ENCODE measurements around the gene EMC10. TPM values are rescaled to one million over a fixed set of nuclear protein-coding genes. Genes with fewer than 3 reads are reported as not detected.
A peak's percentile ranks its signal among the peaks of the same experiment; 100 is the strongest.

Gene EMC10
- polyA plus RNA-seq, 1 experiment, result 89.1 TPM

GRCh38 chr19:50464348-50464747 lies 12.0 kb upstream of the EMC10 start:
- TF ChIP-seq CTCF (IDR thresholded peaks at IDR 0.05; ENCODE audit: insufficient read depth, low read depth, low read length), result no peak
- ChIA-PET POLR2A (no interaction called here), CTCF (interaction anchor here (1.1 to 7.8 kb wide), 3 partner anchors 97 to 112 kb away, joined by 4 to 82 read pairs (median 79); partner anchors contain the start of gene NAPSA)
- Histone ChIP-seq H3K36me3 (ENCODE audit: control insufficient read depth, insufficient read depth, low read length) (no peaks in the 10 kb centered on the region), H3K4me3 (ENCODE audit: low read depth, low read length) (no peak overlapping the region), H3K27me3 (ENCODE audit: control insufficient read depth, insufficient read depth, low read length) (no peaks in the 10 kb centered on the region)
- DNase-seq (ENCODE audit: low read depth), result no peak

DNA sequence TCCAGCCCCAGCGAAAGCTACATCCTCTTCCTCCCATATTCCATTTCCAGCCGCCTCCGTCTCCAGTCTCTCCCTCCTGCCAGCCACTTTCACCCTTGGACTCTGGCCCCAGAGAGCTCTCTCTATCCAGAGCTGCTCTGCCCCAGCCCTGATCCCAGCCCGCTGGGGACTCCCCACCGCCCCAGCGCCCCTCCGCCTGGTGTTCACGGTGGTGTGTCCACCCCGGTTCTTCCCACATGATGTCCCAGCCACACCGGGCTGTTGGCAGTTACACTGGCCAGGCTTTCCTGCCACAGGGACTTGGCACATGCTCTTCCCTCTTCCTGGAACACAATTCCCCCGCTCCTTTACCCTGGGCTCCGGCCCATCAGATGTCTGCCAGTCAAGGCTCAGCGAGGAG lies 11.3 kb upstream of the EMC10 start:
- H3K27me3 ChIP-seq (ENCODE audit: control insufficient read depth, insufficient read depth, low read length), result no peaks in the 10 kb centered on the region
- no peaks in the 10 kb centered on the region for H3K36me3 ChIP-seq (ENCODE audit: control insufficient read depth, insufficient read depth, low read length)
- ChIA-PET POLR2A (no interaction called here), CTCF (interaction anchor here (1.1 to 7.8 kb wide), 3 partner anchors 98 to 112 kb away, joined by 4 to 82 read pairs (median 79); partner anchors contain the start of gene NAPSA)
- no peak for DNase-seq (ENCODE audit: low read depth)
- H3K4me3 ChIP-seq (ENCODE audit: low read depth, low read length), result no peak overlapping the region
- TF ChIP-seq CTCF (IDR thresholded peaks at IDR 0.05; ENCODE audit: insufficient read depth, low read depth, low read length), result no peak

DNA sequence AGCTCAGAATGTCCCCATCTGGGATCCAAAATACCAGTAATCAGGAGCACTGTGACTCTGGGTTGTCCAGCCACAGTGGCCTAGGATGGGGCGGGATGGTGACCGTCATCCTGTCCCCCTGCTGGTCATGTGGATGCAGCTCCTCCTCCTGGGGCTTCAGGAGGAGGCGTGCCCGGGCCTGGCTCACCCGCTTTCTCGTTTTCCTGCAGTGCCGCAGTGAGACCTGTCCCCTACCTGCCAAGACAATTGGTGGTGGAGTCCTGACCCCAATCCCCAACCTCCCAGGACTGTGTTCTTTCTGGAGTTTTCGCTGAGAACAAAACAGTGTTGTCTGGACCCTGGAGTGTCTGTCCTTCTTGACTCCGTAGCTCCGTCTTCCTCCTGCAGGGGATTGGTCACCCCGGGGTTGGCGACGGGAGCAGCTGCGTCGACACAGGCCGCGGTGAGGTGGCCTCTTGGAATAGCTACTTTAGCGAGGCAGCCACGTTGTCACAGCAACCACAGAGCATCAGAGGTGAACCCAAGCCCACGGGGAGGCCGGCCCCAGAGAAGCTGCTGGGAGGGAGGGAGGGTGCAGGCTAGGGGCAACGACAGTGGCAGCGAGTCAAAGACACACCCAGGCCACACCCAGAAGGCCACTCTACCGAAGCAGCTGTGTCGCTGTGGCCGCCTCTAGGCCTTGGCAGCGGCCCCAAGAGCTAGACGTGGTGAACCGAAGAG lies 10.2 kb upstream of the EMC10 start:
- no peak for DNase-seq (ENCODE audit: low read depth)
- no peaks in the 10 kb centered on the region for H3K27me3 ChIP-seq (ENCODE audit: control insufficient read depth, insufficient read depth, low read length)
- TF ChIP-seq CTCF (IDR thresholded peaks at IDR 0.05; ENCODE audit: insufficient read depth, low read depth, low read length), result peak; percentile 38
- H3K4me3 ChIP-seq (ENCODE audit: low read depth, low read length), result no peak overlapping the region
- no peaks in the 10 kb centered on the region for H3K36me3 ChIP-seq (ENCODE audit: control insufficient read depth, insufficient read depth, low read length)
- POLR2A ChIA-PET, result no interaction called here
- CTCF ChIA-PET, result interaction anchor here (0.7 to 7.8 kb wide), 6 partner anchors 8 to 114 kb away, joined by 3 to 82 read pairs (median 6); partner anchors contain the start of gene NAPSA

DNA sequence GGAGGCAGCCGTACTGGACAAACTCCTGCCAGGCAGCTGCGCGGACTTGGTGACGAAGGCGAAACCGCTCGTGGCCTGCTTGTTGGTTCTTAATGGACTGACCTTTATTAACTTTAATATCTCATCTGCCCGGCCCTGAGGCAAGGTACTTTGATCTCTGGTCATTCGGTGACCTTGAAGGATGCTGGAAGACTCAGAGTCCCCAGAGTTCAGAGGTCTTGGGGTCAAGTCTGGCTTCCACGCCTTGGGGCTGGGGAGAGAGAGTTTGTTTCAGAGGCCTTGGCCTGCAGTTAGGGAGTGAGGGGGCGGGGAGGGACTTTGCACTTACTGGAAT lies 9.6 kb upstream of the EMC10 start:
- no peaks in the 10 kb centered on the region for H3K36me3 ChIP-seq (ENCODE audit: control insufficient read depth, insufficient read depth, low read length)
- DNase-seq (ENCODE audit: low read depth), result no peak
- no peak overlapping the region for H3K4me3 ChIP-seq (ENCODE audit: low read depth, low read length)
- TF ChIP-seq CTCF (IDR thresholded peaks at IDR 0.05; ENCODE audit: insufficient read depth, low read depth, low read length), result no peak
- ChIA-PET POLR2A (no interaction called here), CTCF (interaction anchor here (0.7 to 7.8 kb wide), 5 partner anchors 8 to 110 kb away, joined by 3 to 82 read pairs (median 8); partner anchors contain the start of gene NAPSA)
- H3K27me3 ChIP-seq (ENCODE audit: control insufficient read depth, insufficient read depth, low read length), result no peaks in the 10 kb centered on the region

- ChIA-PET POLR2A (no interaction called here), CTCF (interaction anchor here (0.9 to 7.8 kb wide), 2 partner anchors 99 to 111 kb away, joined by 3 to 79 read pairs; no protein-coding TSS in a partner anchor)
- no peaks in the 10 kb centered on the region for H3K36me3 ChIP-seq (ENCODE audit: control insufficient read depth, insufficient read depth, low read length)
- no peaks in the 10 kb centered on the region for H3K27me3 ChIP-seq (ENCODE audit: control insufficient read depth, insufficient read depth, low read length)
- H3K4me3 ChIP-seq (ENCODE audit: low read depth, low read length), result no peak overlapping the region
- no peak for TF ChIP-seq CTCF (IDR thresholded peaks at IDR 0.05; ENCODE audit: insufficient read depth, low read depth, low read length)
- no peak for DNase-seq (ENCODE audit: low read depth)
Measured at GRCh38 chr19:50467566-50467965, 8.7 kb upstream of the EMC10 start.

Measured in BJ (cell line).